GM12878 (cell line): ENCODE results near the gene MT1B. TPM values are rescaled to one million over a fixed set of nuclear protein-coding genes. Genes with fewer than 3 reads are reported as not detected.

Experiments
- ATAC-seq: fragments of 200-7000 bp; cut with Tn5 transposase; 3 replicates; pipeline ENCODE4 v1.9.1; 2020; ENCODE audit warnings: mild to moderate bottlenecking, moderate library complexity
- BruUV-seq: library from RNA; stranded (reverse); fragments of 400-500 nt; replicated peaks from 2 replicates; lab custom pipeline; 2021; lab: Mats Ljungman, UMichigan
- CTCF ChIA-PET: fragments of 300-600 bp; sonication (Branson Sonifier 250); formaldehyde crosslinking; extraction: SDS; loops from one replicate; lab custom pipeline; 2021; ENCODE audit warnings: inconsistent platforms; lab: Yijun Ruan, JAX
- POLR2A ChIA-PET: fragments of 350-600 bp; formaldehyde crosslinking; extraction: SDS; loops from one replicate; lab custom pipeline; 2021; ENCODE audit warnings: inconsistent platforms; lab: Charles Lee
- RAD21 ChIA-PET: fragments of 300-600 bp; sonication (Branson Sonifier 250); formaldehyde crosslinking; loops from one replicate; lab custom pipeline; 2023; ENCODE audit warnings: antibody characterized with exemption; ENCODE audit not compliant: unreplicated experiment; lab: Charles Lee
- SMC1A ChIA-PET: fragments of 300-600 bp; sonication (Branson Sonifier 250); formaldehyde crosslinking; loops from one replicate; lab custom pipeline; 2023; ENCODE audit not compliant: unreplicated experiment, uncharacterized antibody; lab: Charles Lee
- DNase-seq: peaks from one replicate; pipeline ENCODE4 v3.0.0-alpha.2; 2011; ENCODE audit warnings: low read depth, low spot score
- FAIRE-seq: peaks from 3 replicates; lab custom pipeline; 2011; peaks lifted over from hg19 to GRCh38; lab: Jason Lieb, UNC
- H2AFZ ChIP-seq: 2 replicates; pipeline ENCODE4 v1.6.0; 2011; ENCODE audit warnings: low read depth, low read length, control low read depth; ENCODE audit not compliant: control insufficient read depth
- H3K27ac ChIP-seq: 2 replicates; pipeline ENCODE4 v1.5.1; 2011; ENCODE audit warnings: control low read depth; ENCODE audit not compliant: control insufficient read depth, insufficient read depth
- H3K27me3 ChIP-seq, 2 experiments: replicated peaks in 1 of 2; 2 replicates each; pipeline versions ENCODE4 v1.6.0 to v1.6.1; 2011; ENCODE audit warnings: low read length in 1 of 2; ENCODE audit not compliant: control insufficient read depth in 2 of 2, insufficient read depth in 2 of 2
- H3K36me3 ChIP-seq, 2 experiments: 2 replicates each; pipeline ENCODE4 v1.5.1; 2011; ENCODE audit warnings: low read length in 1 of 2; ENCODE audit not compliant: control insufficient read depth in 2 of 2, insufficient read depth in 2 of 2
- H3K4me1 ChIP-seq: 2 replicates; pipeline ENCODE4 v1.6.1; 2011; ENCODE audit warnings: mild to moderate bottlenecking, low read length, moderate library complexity, mixed read lengths; ENCODE audit not compliant: control insufficient read depth, insufficient read depth
- H3K4me2 ChIP-seq: 2 replicates; pipeline ENCODE4 v1.6.0; 2011; ENCODE audit warnings: control low read depth; ENCODE audit not compliant: control insufficient read depth, insufficient read depth
- H3K4me3 ChIP-seq: fragments of 200-600 bp; sonication (generic); 2 replicates; pipeline ENCODE4 v1.5.1; 2016
- H3K79me2 ChIP-seq: 2 replicates; pipeline ENCODE4 v1.6.0; 2011; ENCODE audit warnings: low read length; ENCODE audit not compliant: control insufficient read depth, insufficient read depth
- H3K9ac ChIP-seq: 2 replicates; pipeline ENCODE4 v1.8.0; 2011; ENCODE audit warnings: low read length, control low read depth, mixed read lengths; ENCODE audit not compliant: control insufficient read depth, insufficient read depth
- H3K9me3 ChIP-seq: replicated peaks from 3 replicates; pipeline ENCODE4 v1.5.1; 2011; ENCODE audit warnings: mild to moderate bottlenecking, low read length; ENCODE audit not compliant: control insufficient read depth, insufficient read depth
- H4K20me1 ChIP-seq: 2 replicates; pipeline ENCODE4 v1.6.0; 2011; ENCODE audit not compliant: control insufficient read depth, insufficient read depth
- EP300 ChIP-seq, 2 experiments: fragments of 150-350 bp in 1 of 2; IDR thresholded peaks; 2 replicates each; pipeline ENCODE4 v1.6.1; 2011 to 2012; ENCODE audit warnings: low read depth in 2 of 2, low read length in 2 of 2, borderline replicate concordance in 1 of 2, improper control_type of control experiment in 1 of 2, inconsistent platforms in 1 of 2; ENCODE audit not compliant: control insufficient read depth in 1 of 2
- MXI1 ChIP-seq: fragments of 150-350 bp; IDR thresholded peaks from 2 replicates; pipeline ENCODE4 v1.6.1; 2011; ENCODE audit warnings: low read depth, mild to moderate bottlenecking, inconsistent platforms, low read length, improper control_type of control experiment
- RELA ChIP-seq: fragments of 450-650 bp; IDR thresholded peaks from 2 replicates; pipeline ENCODE4 v1.8.0; 2014; ENCODE audit warnings: borderline replicate concordance; ENCODE audit not compliant: partially characterized antibody
- WGBS: methylation state at CpG from one replicate; pipeline ENCODE4 v1.1.6; 2016; ENCODE audit warnings: low lambda C conversion rate; ENCODE audit not compliant: insufficient replicate concordance, insufficient coverage; ENCODE audit errors: missing lambda C conversion rate; 5-methylcytosine and 5-hydroxymethylcytosine counted together
- in situ Hi-C: fragments of 300-500 bp; cut with MboI; formaldehyde crosslinking; loops from 9 replicates; pipeline ENCODE4 v1.14.3; 2018; ENCODE audit warnings: mixed read lengths
- intact Hi-C: fragments of 100-400 bp; cut with micrococcal nuclease; formaldehyde crosslinking; loops from one replicate; pipeline ENCODE4 v1.14.2; 2022; ENCODE audit not compliant: unreplicated experiment
- polyA plus RNA-seq, 11 experiments: library from polyadenylated mRNA; depleted of rRNA in 4 of 11; unstranded in 6 of 11; stranded (reverse) in 5 of 11; fragments of >200 nt; fragmentation: Nextera tagmentation in 4 of 11; fragmentation: Illumina TruSeq in 1 of 11; extraction: Ambion mirVana in 4 of 11; extraction: Trizol in 1 of 11; gene quantifications; 1 replicate in 1 of 11; 2 replicates in 10 of 11; pipeline versions ENCODE4 v1.2.1 to v1.2.3, GENCODE V29; 2011 to 2016; ENCODE audit warnings: inconsistent platforms in 2 of 11, missing spikeins in 2 of 11, low read depth in 1 of 11
- total RNA-seq, 4 experiments: library from RNA; depleted of rRNA in 3 of 4; stranded (reverse); fragments of >200 nt in 3 of 4; fragmentation: Illumina TruSeq in 1 of 4; extraction: Trizol in 1 of 4; gene quantifications; 2 replicates each; pipeline versions ENCODE4 v1.2.1 to v1.2.3, GENCODE V29; 2013 to 2021
- TF ChIP-seq, protein P1 (sequence below): fragments of 450-650 bp; formaldehyde crosslinking; IDR thresholded peaks from 2 replicates; pipeline ENCODE4 v1.4.0; 2022; ENCODE audit warnings: mild to moderate bottlenecking, moderate library complexity
- TF ChIP-seq, protein P2 (sequence below): fragments of 450-650 bp; IDR thresholded peaks from 2 replicates; pipeline ENCODE4 v1.6.1; 2016; ENCODE audit warnings: mild to moderate bottlenecking
- TF ChIP-seq, protein P3 (sequence below): fragments of 450-650 bp; conservative IDR thresholded peaks from 2 replicates; pipeline ENCODE4 v1.6.1; 2017; ENCODE audit warnings: mild to moderate bottlenecking, moderate library complexity
- TF ChIP-seq, protein P4 (sequence below): fragments of 450-650 bp; IDR thresholded peaks from 2 replicates; pipeline ENCODE4 v1.6.1; 2017; ENCODE audit warnings: borderline replicate concordance

The MT1B gene
- total and polyA plus RNA-seq, 10 of the 15 experiments (the other 5 are each of a cell fraction or from before 2014, with no cell fraction given): not detected

DNA sequence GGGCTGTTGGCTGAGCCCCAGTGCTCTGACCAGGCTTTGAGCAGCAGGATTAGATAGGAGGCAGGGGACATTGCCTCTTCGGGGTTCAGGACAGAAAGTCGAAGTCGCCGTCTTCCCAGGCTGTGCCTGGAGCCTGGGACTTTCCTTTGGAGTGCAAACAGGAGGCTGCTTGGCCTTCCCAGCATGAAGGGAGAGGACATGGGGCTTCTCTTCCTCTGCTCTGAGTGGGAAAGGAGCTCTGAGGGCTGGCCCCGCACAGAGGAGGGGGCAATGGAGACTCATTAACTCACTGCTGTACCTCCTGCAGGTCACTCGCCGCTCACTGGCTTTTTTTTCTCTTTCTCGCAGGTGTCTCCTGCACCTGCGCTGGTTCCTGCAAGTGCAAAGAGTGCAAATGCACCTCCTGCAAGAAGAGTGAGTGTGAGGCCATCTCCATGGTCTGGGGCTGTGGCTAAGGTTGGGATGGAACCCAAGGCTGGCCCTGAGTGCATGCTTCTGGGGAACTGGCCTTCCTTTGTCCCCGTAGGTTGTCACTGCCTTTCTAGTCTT, 6.7 kb downstream of the MT1B start (continued):
- TF ChIP-seq, protein P1, sequence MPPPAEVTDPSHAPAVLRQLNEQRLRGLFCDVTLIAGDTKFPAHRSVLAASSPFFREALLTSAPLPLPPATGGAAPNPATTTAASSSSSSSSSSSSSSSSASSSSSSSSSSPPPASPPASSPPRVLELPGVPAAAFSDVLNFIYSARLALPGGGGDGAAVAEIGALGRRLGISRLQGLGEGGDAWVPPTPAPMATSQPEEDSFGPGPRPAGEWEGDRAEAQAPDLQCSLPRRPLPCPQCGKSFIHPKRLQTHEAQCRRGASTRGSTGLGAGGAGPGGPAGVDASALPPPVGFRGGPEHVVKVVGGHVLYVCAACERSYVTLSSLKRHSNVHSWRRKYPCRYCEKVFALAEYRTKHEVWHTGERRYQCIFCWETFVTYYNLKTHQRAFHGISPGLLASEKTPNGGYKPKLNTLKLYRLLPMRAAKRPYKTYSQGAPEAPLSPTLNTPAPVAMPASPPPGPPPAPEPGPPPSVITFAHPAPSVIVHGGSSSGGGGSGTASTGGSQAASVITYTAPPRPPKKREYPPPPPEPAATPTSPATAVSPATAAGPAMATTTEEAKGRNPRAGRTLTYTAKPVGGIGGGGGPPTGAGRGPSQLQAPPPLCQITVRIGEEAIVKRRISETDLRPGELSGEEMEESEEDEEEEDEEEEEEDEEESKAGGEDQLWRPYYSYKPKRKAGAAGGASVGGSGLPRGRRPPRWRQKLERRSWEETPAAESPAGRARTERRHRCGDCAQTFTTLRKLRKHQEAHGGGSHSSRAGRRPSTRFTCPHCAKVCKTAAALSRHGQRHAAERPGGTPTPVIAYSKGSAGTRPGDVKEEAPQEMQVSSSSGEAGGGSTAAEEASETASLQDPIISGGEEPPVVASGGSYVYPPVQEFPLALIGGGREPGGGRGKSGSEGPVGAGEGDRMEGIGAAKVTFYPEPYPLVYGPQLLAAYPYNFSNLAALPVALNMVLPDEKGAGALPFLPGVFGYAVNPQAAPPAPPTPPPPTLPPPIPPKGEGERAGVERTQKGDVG (CRISPR knock-in tag): no peak
- TF ChIP-seq RELA (no peak), MXI1 (no peak)

DNA sequence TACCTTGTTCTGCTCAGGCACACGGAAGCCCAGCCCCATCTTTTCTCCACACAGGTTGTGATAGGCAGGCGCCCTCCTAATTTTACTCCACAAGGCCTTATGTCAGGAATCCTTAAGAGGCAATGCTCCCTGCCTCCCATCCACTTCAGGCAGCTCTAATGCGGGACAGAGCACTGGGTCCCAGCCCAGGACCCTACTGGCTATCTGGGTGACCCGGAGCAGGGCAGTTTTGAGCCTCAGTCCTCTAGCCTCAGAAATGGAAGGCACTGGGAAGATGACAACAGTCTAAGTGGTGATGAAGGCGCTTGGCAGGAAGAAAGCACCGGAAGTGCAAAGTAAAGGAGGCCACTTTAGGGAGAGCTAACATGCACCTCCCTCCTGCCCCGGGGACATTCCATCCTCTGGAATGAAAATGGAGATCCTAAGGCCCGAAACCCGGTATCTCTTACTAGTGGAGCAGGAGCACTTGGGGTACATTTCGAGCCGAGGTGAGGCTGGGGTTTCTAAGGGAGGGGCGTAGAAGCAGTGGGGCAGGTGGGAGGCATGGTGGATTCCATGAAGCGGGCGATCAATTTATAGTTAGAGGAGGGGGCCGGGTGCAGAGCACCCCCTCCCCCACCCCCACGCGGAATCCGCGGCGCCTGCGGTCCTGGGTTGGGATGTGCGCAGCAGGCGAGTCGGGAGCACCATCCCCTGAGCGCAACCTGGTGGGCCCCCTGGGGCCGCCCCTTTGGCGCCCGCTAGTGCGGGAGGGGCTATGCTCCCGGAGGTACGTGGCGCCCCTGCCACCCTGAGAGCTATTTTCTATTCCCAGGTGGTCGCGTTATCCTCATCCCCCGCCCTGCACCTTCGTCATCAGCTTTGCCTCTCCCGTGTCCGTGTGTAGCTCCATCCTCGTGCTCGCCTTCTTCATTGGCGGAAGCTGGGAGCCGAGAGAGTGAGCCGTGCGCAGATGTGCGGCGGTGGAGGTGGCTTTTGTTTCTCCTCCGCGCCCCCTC, 11.0 kb downstream of the MT1B start:
- DNase-seq: no peak
- TF ChIP-seq, protein P2, sequence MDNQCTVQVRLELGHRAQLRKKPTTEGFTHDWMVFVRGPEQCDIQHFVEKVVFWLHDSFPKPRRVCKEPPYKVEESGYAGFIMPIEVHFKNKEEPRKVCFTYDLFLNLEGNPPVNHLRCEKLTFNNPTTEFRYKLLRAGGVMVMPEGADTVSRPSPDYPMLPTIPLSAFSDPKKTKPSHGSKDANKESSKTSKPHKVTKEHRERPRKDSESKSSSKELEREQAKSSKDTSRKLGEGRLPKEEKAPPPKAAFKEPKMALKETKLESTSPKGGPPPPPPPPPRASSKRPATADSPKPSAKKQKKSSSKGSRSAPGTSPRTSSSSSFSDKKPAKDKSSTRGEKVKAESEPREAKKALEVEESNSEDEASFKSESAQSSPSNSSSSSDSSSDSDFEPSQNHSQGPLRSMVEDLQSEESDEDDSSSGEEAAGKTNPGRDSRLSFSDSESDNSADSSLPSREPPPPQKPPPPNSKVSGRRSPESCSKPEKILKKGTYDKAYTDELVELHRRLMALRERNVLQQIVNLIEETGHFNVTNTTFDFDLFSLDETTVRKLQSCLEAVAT: no peak
- TF ChIP-seq, protein P3, sequence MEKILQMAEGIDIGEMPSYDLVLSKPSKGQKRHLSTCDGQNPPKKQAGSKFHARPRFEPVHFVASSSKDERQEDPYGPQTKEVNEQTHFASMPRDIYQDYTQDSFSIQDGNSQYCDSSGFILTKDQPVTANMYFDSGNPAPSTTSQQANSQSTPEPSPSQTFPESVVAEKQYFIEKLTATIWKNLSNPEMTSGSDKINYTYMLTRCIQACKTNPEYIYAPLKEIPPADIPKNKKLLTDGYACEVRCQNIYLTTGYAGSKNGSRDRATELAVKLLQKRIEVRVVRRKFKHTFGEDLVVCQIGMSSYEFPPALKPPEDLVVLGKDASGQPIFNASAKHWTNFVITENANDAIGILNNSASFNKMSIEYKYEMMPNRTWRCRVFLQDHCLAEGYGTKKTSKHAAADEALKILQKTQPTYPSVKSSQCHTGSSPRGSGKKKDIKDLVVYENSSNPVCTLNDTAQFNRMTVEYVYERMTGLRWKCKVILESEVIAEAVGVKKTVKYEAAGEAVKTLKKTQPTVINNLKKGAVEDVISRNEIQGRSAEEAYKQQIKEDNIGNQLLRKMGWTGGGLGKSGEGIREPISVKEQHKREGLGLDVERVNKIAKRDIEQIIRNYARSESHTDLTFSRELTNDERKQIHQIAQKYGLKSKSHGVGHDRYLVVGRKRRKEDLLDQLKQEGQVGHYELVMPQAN: no peak
- TF ChIP-seq, protein P4, sequence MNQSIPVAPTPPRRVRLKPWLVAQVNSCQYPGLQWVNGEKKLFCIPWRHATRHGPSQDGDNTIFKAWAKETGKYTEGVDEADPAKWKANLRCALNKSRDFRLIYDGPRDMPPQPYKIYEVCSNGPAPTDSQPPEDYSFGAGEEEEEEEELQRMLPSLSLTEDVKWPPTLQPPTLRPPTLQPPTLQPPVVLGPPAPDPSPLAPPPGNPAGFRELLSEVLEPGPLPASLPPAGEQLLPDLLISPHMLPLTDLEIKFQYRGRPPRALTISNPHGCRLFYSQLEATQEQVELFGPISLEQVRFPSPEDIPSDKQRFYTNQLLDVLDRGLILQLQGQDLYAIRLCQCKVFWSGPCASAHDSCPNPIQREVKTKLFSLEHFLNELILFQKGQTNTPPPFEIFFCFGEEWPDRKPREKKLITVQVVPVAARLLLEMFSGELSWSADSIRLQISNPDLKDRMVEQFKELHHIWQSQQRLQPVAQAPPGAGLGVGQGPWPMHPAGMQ: no peak
- TF ChIP-seq EP300 (IDR thresholded peaks at IDR 0.05; ENCODE audit: borderline replicate concordance in 1 of 2, control insufficient read depth in 1 of 2, low read depth in 2 of 2, low read length in 2 of 2): no peak

More for the DNA sequence above, 11.0 kb downstream of the MT1B start:
- Histone ChIP-seq H3K79me2 (no peaks in the 10 kb centered on the region), H3K27me3 (peaks cover 18 to 27% of the 10 kb centered on the region in 2 experiments), H3K4me2 (no peak overlapping the region), H4K20me1 (no peaks in the 10 kb centered on the region), H3K9me3 (no peaks in the 10 kb centered on the region), H3K4me1 (no peaks in the 10 kb centered on the region), H2AFZ (no peak overlapping the region), H3K9ac (no peak overlapping the region), H3K27ac (no peak overlapping the region), H3K4me3 (no peak overlapping the region), H3K36me3 (no peaks in the 10 kb centered on the region)
- RAD21 ChIA-PET: no interaction called here
- in situ Hi-C loops (no loop called here), intact Hi-C loops (no loop called here)
- no peak for ATAC-seq
- BruUV-seq: no TSS peak
- WGBS: 27% methylated on average over 36 of the region's 48 CpGs
- CTCF ChIA-PET: no interaction called here
- FAIRE-seq: no peak
- SMC1A ChIA-PET: interaction anchor here (1.3 kb wide), 1 partner anchor 58 kb away, joined by 3 read pairs; no protein-coding TSS in a partner anchor
- POLR2A ChIA-PET: no interaction called here
